GM18517 (cell line): ENCODE data around the gene NSUN4.

Experiments
- ATAC-seq: cut with Tn5 transposase; IDR thresholded peaks from one replicate; pipeline ENCODE4 v1.9.1; 2021; ENCODE audit warnings: mild to moderate bottlenecking, moderate library complexity; ENCODE audit not compliant: unreplicated experiment

Gene NSUN4

DNA sequence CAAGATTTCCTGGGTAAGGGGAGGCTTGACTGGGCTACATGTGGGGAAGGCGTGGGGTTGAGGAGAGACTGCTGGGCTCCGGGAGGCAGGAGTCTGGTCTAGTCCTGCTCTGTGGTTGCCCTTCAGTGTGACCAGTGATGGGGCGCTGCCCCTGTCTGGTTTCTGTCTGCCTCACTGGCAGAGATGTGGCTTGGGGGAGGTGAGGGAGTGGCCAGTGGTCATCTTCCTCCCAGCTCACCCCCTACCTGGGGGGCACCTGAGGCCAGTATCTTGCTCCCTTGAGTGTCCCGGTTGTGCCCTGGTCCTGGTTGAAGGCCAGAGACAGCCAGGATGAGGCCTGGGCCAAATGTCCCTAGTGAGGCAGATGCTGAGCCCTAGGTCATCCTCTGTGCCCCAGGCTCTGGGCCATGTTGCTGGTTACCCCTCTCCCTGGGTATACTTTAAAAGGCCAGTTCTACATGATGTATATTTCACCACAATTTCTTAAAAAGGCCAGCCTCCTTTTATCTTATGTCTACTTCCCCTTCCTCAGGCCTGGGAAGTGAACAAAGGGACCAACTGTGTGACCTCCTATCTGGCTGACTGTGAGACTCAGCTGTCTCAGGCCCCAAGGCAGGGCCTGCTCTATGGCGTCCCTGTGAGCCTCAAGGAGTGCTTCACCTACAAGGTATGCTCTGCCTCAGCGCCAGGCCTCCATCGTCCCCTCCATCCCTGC is 64.0 kb downstream of the NSUN4 start:
- ATAC-seq: no peak

DNA sequence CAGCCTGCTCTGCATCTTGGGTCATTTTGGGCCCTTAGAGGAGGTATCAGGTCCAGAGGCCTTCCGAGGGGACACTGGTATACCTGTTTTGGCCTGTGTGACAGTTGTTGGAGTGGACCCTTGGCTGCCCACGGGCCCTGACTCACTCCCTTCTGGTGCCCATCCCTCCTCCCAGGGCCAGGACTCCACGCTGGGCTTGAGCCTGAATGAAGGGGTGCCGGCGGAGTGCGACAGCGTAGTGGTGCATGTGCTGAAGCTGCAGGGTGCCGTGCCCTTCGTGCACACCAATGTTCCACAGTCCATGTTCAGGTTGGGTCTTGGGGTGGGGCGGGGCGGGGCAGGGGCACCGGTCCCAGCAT is 64.6 kb downstream of the NSUN4 start:
- no peak for ATAC-seq

DNA sequence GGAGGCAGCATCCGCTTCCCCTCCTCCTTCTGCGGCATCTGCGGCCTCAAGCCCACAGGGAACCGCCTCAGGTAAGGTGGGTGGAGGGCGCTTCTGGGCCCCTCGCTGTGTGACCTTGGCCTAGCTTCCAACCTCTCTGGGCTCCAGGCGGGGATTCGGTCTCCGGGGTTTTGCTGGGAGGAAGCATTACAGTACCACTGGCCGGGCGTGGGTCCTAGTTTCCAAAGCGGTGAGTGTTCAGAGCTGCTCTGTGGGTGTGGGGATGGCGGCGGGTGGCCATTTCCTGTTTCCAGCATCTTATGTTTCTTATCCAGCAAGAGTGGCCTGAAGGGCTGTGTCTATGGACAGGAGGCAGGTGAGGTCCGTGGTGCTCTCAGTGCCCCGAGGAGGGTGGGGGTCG is 65.1 kb downstream of the NSUN4 start:
- ATAC-seq: no peak

DNA sequence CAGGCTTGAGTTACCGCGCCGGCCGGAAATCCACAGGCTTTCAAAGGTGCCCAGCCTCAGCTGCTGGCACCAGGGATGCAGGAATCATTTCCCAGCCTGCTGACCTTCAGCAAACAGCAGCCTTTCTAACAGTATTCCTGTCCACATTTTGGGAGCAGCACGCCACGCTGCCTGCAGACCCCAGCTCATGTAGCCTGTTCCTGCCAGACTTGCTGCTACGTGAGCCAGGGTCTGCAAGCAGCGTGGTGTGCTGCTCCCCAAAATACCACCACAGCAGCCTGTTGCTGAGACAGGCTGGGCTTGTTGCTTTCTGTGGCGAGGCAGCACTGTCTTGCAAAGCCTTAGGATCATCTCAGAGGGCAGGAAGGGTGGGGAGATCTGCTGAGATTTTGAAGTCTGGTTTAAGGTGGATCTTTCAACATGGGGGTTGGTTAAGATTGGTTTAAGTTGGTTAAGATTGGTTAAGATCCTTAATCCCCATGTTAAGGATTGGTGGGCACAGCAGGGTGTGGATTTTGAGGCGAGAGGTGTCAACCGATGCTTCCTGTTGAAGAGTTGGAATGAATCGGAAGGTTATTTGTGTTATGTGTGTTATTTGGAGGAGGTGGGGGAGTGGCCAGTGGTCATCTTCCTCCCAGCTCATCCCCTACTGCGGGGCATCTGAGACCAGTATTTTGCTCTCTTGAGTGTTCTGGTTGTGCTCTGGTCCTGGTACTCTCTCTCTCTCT is 66.4 kb downstream of the NSUN4 start:
- ATAC-seq: no peak

DNA sequence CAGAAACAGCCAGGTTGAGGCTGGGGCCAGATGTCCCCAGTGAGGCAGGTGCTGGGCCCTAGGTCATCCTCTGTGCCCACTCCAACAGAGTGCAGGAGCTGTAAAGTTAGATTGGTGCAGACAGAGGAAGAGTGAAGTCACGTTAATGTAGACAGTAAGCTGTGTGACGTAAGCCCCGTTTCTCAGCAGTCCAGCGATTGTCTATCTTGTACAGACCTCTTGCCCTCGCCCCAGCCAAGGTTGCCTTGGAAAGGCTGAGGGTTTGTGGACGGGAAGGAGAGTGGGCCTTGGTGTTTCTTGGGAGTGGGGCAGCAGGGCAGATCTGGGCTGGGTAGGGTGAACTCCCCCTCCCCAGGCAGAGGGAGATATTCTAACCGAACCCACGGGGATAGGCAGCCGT is 67.0 kb downstream of the NSUN4 start:
- ATAC-seq: no peak

DNA sequence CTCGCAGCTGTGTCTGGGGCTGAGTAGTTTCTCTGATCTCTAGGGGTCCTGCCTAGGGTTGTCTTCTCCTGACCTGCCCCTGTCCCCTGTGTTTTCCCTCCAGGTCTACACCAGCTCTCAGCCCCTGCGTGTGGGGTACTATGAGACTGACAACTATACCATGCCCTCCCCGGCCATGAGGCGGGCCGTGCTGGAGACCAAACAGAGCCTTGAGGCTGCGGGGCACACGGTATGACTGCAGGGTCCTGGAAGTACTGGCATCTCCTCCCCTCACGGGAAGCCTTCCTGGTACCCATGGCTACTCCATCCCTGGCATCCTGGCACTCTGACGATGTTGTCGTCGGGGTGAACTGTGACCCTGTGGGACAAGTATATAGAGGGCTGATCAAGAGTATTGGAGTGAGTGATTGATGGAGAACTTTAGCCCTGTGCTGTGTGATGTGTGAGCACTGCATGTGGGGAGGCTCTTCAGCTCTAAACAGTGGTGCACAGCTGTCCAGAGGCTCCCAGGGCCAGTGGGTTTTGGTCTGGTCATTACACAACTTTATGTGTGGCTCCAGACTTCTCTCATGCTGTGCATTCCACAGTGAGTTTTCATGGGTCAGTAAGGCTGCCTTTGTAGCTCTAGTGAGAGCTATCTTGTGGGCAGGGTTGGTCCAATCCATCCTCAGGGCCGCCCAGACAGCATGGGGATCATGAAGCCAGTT is 67.9 kb downstream of the NSUN4 start:
- ATAC-seq: no peak

DNA sequence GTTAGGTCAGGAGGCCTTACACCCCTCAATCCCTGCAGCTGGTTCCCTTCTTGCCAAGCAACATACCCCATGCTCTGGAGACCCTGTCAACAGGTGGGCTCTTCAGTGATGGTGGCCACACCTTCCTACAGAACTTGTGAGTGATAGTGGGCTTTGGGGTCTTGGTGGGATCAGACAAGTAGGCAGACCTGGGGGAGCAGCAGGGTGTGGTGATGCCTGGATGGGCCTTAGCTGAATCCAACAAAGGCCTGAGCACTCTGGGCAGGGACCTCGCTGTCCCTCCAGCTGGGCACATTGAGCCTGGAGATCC is 68.4 kb downstream of the NSUN4 start:
- ATAC-seq: no peak

DNA sequence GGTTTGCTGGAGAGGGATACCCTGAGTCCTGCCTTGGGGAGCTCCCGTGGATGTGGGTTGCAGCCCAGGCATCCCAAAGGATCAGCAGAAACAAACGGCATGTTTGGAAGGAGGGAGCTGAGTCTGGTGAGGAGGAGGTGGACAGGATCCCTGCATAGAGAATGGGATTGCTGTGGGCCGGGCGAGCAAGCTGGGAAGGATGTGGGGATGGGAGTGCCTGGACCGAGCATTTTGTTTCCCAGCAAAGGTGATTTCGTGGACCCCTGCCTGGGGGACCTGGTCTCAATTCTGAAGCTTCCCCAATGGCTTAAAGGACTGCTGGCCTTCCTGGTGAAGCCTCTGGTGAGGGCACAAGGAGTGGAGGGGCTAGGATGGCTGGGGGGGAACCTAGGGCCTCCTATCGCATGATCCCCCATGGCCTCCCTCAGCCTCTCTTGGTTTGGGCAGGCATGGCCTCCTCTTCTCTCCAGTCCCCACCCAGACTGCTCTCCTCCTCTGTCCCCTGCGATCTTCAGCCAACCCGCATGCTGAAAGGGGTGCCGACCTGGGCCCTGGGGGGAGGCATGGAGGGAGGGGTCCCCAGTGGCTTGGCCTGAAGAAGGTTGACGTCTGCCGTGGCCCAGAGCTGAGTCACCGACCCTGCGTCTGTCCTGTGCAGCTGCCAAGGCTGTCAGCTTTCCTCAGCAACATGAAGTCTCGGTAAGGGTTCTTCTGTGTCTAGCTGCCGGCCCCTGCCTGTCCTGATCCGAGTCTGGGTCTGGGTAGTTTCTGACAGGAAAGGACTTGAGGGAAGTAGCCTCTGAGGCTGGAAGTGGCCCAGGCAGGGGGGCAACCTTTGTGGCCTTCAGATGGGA is 69.8 kb downstream of the NSUN4 start:
- no peak for ATAC-seq

DNA sequence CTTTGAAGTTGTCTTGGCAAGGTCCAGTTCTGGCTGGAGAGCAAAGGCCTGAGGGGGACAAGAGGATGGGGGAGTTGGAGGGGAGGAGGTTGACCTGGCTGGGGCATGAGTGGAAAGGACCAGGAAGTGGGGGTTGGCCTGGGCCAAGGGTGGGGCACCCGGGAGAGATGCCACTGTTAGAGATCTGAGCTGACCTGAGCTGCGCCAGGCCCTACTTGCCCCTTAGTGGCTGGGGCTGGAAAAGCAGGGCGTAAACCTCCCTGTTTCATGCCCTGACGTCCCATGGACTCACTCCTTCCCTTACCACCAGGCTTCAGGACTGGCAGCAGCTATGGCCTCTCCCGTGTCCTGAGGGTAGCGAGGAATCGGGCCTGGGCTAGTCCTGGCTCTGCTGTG is 70.4 kb downstream of the NSUN4 start:
- no peak for ATAC-seq
